Measurements from ENCODE around the gene BCL2L12.
"Not testable (repeated sequence)": the region's sequence is repeated elsewhere in the genome, so short reads cannot be mapped to it uniquely, and the experiment has no call there.

Gene BCL2L12, protein sequence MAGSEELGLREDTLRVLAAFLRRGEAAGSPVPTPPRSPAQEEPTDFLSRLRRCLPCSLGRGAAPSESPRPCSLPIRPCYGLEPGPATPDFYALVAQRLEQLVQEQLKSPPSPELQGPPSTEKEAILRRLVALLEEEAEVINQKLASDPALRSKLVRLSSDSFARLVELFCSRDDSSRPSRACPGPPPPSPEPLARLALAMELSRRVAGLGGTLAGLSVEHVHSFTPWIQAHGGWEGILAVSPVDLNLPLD

DNA sequence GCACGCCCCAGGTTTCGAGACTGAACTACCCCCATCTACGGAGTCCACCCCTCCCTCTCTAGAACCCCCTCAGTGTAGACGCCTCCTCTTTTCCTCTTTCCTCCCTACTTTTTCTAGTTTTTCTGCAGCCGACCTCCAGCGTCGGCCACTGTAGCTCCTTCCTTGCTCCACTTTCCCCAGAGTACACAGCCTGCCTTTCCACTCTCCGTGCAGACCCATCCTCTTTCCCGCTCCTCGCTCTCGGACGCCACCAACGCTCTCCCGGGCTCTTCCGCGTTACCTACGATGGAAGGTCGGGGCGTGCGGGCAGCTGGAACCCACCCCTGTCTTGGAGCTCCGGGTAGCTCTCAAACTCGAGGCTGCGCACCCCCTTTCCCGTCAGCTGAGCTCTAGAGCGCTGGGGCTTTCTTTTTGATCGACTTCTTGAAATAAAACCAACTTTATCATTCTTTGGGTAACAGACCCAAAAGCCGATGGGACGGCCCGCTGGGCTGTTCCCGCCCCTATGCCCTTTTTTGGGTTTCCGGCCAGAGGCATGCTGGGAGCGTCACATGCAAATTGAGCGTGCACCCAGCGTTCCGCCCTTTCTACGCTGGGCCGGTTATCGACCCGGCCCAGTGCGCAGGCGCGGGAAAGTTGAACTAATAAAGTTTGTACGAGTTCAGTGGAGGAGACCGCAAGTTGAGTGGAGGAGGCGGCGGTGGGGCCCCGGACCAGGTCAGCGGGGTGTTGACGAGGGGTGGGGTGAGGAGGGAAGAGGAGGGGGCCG lies at the start of gene BCL2L12, which contains the start of gene IRF3:
TSS of gene BCL2L12 (plus strand) at position 583 of the 769 bp plus-strand sequence. CDS start 760 bp downstream, outside the sequence.
TSS of gene IRF3 (minus strand) at position 507 of the 769 bp plus-strand sequence. CDS start 1,019 bp downstream, outside the sequence.
- peak; percentile 95 for DNase-seq

- no peak for DNase-seq
Observed at GRCh38 chr19:49616532-49616931, 49.2 kb upstream of the BCL2L12 start.

- DNase-seq = no peak
Observed at GRCh38 chr19:49616945-49617344, 48.8 kb upstream of the BCL2L12 start.

DNA sequence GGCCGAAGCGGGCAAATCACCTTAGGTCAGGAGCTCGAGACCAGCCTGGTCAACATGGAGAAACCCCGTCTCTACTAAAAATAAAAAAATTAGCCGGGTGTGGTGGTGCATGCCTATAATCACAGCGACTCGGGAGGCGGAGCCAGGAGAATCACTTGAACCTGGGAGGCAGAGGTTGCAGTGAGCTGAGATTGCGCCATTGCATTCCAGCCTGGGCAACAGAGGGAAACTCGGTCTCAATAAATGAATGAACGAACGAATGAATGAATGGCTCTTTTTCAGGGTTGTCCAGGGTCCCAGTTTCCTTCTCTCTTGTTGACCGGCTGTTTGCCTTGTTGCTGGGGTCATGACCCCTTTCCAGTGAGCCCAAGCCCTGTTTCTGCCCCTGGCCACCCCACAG lies 47.9 kb upstream of the BCL2L12 start:
- not testable (repeated sequence) for DNase-seq

- DNase-seq = no peak
Observed at GRCh38 chr19:49624967-49625910, 40.5 kb upstream of the BCL2L12 start.

DNA sequence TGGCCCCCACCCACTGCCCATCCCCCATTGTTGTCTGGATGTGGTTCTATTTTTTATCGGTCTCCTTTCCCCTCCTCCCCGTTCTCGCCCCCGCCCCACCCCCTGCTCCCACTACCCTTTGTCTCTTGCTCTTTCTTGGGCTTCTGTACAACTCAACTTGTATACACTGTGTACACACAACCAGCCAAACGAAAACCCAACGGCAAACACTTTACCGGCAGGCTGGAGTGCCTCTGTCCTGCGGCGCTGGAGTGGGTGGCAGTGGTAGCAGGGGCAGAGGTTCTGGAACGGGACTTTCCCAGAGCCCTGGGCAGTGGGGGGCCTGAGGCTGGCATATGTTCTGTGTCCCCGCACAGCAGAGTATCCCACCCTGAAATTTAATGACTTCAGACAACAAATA lies 39.5 kb upstream of the BCL2L12 start:
- DNase-seq = no peak

- no peak for DNase-seq
Observed at GRCh38 chr19:49629659-49630058, 36.1 kb upstream of the BCL2L12 start.

GRCh38 chr19:49631014-49631588 lies 34.6 kb upstream of the BCL2L12 start:
- no peak for DNase-seq

DNA sequence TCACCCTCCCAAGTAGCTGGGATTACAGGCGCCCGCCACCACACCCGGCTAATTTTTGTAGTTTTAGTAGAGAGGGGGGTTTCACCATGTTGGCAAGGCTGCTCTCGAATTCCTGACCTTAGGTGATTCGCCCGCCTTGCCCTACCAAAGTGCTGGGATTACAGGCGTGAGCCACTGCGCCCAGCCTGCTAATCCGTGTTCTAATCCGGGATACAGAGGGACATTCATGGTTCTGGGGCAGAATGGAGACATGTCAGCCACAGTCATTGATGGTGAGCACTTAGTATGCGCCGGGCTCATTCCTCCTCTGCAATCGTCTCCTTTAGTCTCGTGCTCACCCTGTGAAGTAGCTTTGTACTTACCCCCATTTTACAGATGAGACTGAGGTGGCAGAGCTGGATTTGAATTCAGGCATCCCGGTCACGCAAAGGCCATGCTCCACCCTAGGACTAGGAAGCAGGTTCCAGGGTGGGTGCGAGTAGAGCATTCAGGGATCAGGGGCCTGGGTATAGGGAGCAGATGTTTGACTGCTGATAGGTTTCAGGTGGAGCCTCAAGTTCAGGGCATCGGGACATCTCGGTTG lies 34.0 kb upstream of the BCL2L12 start:
- DNase-seq = no peak

DNA sequence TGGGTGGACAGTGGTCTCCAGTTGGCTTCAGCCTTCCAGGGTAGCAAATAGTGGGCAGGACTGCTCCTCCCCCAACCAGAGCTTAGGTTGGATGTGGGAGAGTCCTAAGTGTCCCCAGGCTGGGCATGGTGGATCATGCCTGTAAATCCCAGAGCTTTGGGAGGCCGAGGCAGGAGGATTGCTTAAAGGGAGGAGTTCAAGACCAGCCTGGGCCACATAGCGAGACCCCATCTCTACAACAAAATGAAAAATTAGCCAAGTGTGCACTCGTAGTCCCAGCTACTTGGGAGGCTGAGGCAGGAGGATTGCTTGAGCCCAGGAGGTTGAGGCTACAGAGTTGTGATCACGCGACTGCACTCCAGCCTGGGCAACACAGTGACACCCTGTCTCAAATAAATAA lies 33.2 kb upstream of the BCL2L12 start:
- DNase-seq = no peak

- not testable (repeated sequence) for DNase-seq
Observed at GRCh38 chr19:49633273-49633672, 32.5 kb upstream of the BCL2L12 start.

GRCh38 chr19:49635530-49636232 lies 30.1 kb upstream of the BCL2L12 start:
- DNase-seq = no peak

- no peak for DNase-seq
Observed at GRCh38 chr19:49636233-49636932, 29.4 kb upstream of the BCL2L12 start.

DNA sequence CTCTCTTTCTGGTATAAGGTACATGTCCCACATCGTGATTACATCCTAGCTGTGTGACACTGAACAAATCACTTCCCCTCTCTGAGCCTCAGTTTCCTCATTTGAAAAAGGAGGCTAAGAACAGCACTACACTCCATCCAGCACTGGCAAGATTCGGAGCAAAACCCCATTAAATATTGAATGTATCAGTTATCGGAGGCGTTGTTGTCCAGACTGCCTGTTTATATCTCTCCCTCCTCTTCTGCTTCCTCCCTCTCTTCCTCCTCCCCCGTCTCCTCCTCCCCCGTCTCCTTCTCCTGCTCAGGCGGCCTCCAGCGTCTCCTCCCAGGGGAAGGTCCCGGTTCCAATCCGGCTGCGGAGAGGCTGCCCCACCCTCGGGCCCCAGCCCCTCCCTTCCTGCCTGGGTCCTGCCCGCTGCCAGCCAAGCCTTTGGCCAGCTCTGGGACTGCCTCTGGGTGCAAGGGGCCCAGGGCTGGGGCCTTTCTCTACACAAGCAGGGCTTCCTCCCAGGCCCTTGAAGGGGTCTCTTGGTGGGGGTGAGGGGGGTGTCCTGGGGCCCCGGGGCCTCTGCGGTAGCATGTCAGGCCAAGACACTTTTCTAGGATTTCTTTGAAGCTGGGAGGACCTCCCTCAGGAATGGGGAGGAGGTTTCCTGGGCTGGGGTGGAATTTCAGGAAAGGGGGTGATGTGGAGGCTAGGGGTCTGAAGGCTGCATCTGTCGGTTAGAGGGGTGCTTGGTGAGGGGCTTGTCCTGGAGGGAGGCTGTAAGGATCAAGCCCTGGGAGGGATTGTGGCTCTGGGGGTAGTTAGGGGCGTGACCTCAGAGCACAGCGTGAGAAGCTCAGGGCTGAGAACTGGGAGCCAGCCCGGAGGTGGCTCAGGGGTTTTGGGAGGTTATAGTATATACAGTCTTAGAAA lies 27.7 kb upstream of the BCL2L12 start:
- DNase-seq = peak; percentile 49

GRCh38 chr19:49639401-49640112 lies 26.2 kb upstream of the BCL2L12 start:
- no peak for DNase-seq

DNA sequence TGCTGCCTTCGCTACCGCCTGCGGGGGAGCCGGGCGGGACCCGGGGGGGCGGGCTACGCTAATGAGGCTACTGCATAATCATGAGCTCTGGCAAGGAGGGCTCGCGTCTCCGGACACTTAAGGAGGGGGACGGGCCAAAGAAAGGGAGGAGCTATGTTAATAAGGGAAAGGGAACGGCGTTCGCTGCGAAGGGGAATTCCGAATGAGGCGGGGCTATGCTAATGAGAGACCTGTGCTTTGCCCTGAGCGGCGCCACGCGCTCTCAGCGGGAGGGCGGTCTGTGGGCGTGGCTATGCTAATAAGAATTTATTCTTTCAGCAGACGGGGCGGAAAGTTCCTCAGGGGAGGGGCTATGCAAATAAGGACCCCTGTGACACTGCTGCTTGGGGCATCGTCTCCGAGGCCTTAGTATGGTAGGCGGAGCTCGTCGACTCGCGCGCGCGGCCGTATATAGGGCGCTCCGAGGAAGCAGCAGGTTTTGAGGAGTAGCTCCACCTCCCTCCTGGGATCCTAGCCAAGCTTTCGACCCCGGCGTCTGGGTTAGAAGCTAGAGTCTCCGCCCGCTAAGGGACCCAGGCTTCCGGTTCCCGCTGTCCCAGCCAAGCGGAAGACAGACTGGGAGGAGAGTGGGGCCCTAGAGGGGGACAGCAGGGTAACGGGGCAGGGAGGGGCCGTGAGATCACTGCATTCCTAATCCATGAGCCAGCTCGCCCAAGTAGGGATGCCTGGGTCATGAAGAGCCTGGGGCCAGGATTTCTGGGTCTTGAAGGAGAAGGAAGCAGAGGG lies 25.4 kb upstream of the BCL2L12 start, which contains the start of gene RRAS:
TSS of gene RRAS (minus strand) at position 31 of the 786 bp plus-strand sequence. CDS start 45 bp downstream, outside the sequence.
- DNase-seq = peak; percentile 100

- peak; percentile 99 for DNase-seq
Observed at GRCh38 chr19:49641688-49642491, 23.8 kb upstream of the BCL2L12 start, which contains the start of gene SCAF1. SCAF1 (plus strand) TSS chr19:49642209; CDS start chr19:49645027, 2,818 bp downstream.
